Keratinocyte (primary cell): ENCODE results near the gene ASIC1. TPM values are rescaled to one million over a fixed set of nuclear protein-coding genes. Genes with fewer than 3 reads are reported as not detected.

Source experiments
- DNase-seq: peaks from one replicate; pipeline ENCODE4 v3.0.0-alpha.2; 2011; ENCODE audit warnings: low read depth, missing footprints, low spot score
- FAIRE-seq: peaks from 2 replicates; lab custom pipeline; 2011; peaks lifted over from hg19 to GRCh38; lab: Jason Lieb, UNC
- H2AFZ ChIP-seq: 2 replicates; pipeline ENCODE4 v1.6.0; 2012; ENCODE audit warnings: low read length, control low read depth, inconsistent platforms; ENCODE audit not compliant: control insufficient read depth
- H3K27ac ChIP-seq: 2 replicates; pipeline ENCODE4 v1.5.1; 2011; ENCODE audit warnings: low read length; ENCODE audit not compliant: control insufficient read depth, insufficient read depth
- H3K27me3 ChIP-seq: 3 replicates; pipeline ENCODE4 v1.6.0; 2011; ENCODE audit warnings: low read length; ENCODE audit not compliant: control insufficient read depth, insufficient read depth; ENCODE audit errors: extremely low read depth
- H3K36me3 ChIP-seq, 2 experiments: 2 replicates in 1 of 2; 3 replicates in 1 of 2; pipeline ENCODE4 v1.5.1; 2011; ENCODE audit warnings: low read length in 2 of 2, mild to moderate bottlenecking in 1 of 2; ENCODE audit not compliant: control insufficient read depth in 2 of 2, insufficient read depth in 2 of 2; ENCODE audit errors: extremely low read depth in 1 of 2
- H3K4me1 ChIP-seq: 3 replicates; pipeline ENCODE4 v1.5.1; 2011; ENCODE audit warnings: low read length; ENCODE audit not compliant: control insufficient read depth, insufficient read depth; ENCODE audit errors: extremely low read depth
- H3K4me2 ChIP-seq: 3 replicates; pipeline ENCODE4 v1.6.0; 2011; ENCODE audit warnings: low read depth, low read length; ENCODE audit not compliant: control insufficient read depth, insufficient read depth; ENCODE audit errors: extremely low read depth
- H3K4me3 ChIP-seq, 3 experiments: fragments of 200-600 bp in 1 of 3; sonication (generic) in 1 of 3; 2 replicates in 2 of 3; 3 replicates in 1 of 3; pipeline ENCODE4 v1.5.1; 2011 to 2016; ENCODE audit warnings: low read length in 3 of 3, mild to moderate bottlenecking in 3 of 3, control low read depth in 2 of 3, inconsistent platforms in 1 of 3, low read depth in 1 of 3, mixed read lengths in 1 of 3, mixed run types in 1 of 3, moderate library complexity in 1 of 3; ENCODE audit not compliant: control insufficient read depth in 2 of 3, insufficient read depth in 2 of 3; ENCODE audit errors: extremely low read depth in 1 of 3
- H3K79me2 ChIP-seq: 2 replicates; pipeline ENCODE4 v1.6.0; 2012; ENCODE audit warnings: low read length; ENCODE audit not compliant: control insufficient read depth, insufficient read depth
- H3K9ac ChIP-seq: 3 replicates; pipeline ENCODE4 v1.6.0; 2011; ENCODE audit warnings: low read length; ENCODE audit not compliant: control insufficient read depth, insufficient read depth; ENCODE audit errors: extremely low read depth
- H3K9me1 ChIP-seq: 3 replicates; pipeline ENCODE4 v1.6.0; 2011; ENCODE audit warnings: low read length; ENCODE audit not compliant: control insufficient read depth, insufficient read depth; ENCODE audit errors: extremely low read depth
- H3K9me3 ChIP-seq: 2 replicates; pipeline ENCODE4 v1.5.1; 2012; ENCODE audit warnings: low read depth, low read length; ENCODE audit not compliant: control insufficient read depth
- H4K20me1 ChIP-seq: 3 replicates; pipeline ENCODE4 v1.6.0; 2011; ENCODE audit warnings: low read length; ENCODE audit not compliant: control insufficient read depth, insufficient read depth; ENCODE audit errors: extremely low read depth
- CTCF ChIP-seq, 3 experiments: IDR thresholded peaks in 1 of 3; conservative IDR thresholded peaks in 1 of 3; optimal IDR thresholded peaks in 1 of 3; 2 replicates in 2 of 3; 3 replicates in 1 of 3; pipeline versions ENCODE3 to v1.5.1; 2011; ENCODE audit warnings: low read length in 3 of 3, mild to moderate bottlenecking in 3 of 3, moderate library complexity in 2 of 3, control low read depth in 1 of 3, inconsistent platforms in 1 of 3; ENCODE audit not compliant: insufficient read depth in 2 of 3; ENCODE audit errors: extremely low read depth in 1 of 3
- EZH2 ChIP-seq: IDR thresholded peaks from one replicate; pipeline ENCODE4 v1.6.1; 2012; ENCODE audit warnings: inconsistent platforms, mild to moderate bottlenecking, low read length, moderate library complexity
- dilution Hi-C: fragments of 300-500 bp; cut with MboI; formaldehyde crosslinking; loops from one replicate; pipeline ENCODE4 v1.7.0; 2020; ENCODE audit warnings: low sequenced_read_pairs; ENCODE audit not compliant: extremely low pct_ligation_motif_present
- polyA plus RNA-seq, 5 experiments: library from polyadenylated mRNA; depleted of rRNA in 3 of 5; stranded (reverse) in 3 of 5; stranded (forward) in 1 of 5; unstranded in 1 of 5; fragments of >200 nt; gene quantifications; 1 replicate in 1 of 5; 2 replicates in 3 of 5; 3 replicates in 1 of 5; pipeline versions ENCODE4 v1.2.1 to v1.2.3, GENCODE V29; 2011 to 2012; ENCODE audit warnings: missing spikeins in 2 of 5, low read depth in 1 of 5, low replicate concordance in 1 of 5

The ASIC1 gene
- polyA plus RNA-seq, 1 donor (not counting 4 experiments of a cell fraction or from before 2014, with no cell fraction given), result 5.7 TPM

- DNase-seq, result no peak
- no peaks in the 10 kb centered on the region for H4K20me1 ChIP-seq
- TF ChIP-seq EZH2 (no peak), CTCF (optimal IDR thresholded peaks at IDR 0.05 in 1 of 3, IDR thresholded peaks at IDR 0.05 in 1 of 3, conservative IDR thresholded peaks at IDR 0.05 in 1 of 3; ENCODE audit: extremely low read depth in 1 of 3, insufficient read depth in 2 of 3, low read length in 3 of 3) (no peak)
- no peaks in the 10 kb centered on the region for H3K79me2 ChIP-seq
- H3K36me3 ChIP-seq, result no peaks in the 10 kb centered on the region
- no peak overlapping the region for H3K27ac ChIP-seq
- H2AFZ ChIP-seq, result no peak overlapping the region
- H3K9ac ChIP-seq, result no peak overlapping the region
- FAIRE-seq, result no peak
- H3K4me3 ChIP-seq, result no peak overlapping the region
- dilution Hi-C loops, result loop anchor here (10.0 to 25.0 kb wide), 2 partner anchors 55 to 197 kb away; no protein-coding TSS in a partner anchor
- no peak overlapping the region for H3K4me2 ChIP-seq
- peaks cover 13% of the 10 kb centered on the region for H3K4me1 ChIP-seq
- no peaks in the 10 kb centered on the region for H3K9me1 ChIP-seq
- H3K27me3 ChIP-seq, result peaks cover 8% of the 10 kb centered on the region
- H3K9me3 ChIP-seq, result no peaks in the 10 kb centered on the region
These were observed 2.2 kb downstream of the ASIC1 start for GRCh38 chr12:50059440-50060119.

DNA sequence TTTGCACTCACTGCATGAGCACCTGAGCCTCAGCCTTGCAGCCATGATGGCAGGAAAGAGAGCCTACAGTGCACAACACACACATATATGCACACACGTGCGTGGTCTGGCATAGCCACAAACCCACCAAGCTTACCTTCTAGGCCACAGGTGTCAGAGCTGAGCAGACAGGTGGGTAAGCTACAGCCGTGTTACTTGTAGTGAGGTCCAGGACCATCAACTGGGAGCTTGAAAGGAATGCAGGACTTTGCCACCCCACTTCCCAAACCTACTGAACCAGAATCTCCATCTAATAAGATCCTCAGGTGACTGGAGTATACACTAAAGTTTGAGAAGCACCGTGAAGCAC, 2.7 kb downstream of the ASIC1 start:
- no peak for TF ChIP-seq EZH2
- TF ChIP-seq CTCF (optimal IDR thresholded peaks at IDR 0.05 in 1 of 3, IDR thresholded peaks at IDR 0.05 in 1 of 3, conservative IDR thresholded peaks at IDR 0.05 in 1 of 3; ENCODE audit: extremely low read depth in 1 of 3, insufficient read depth in 2 of 3, low read length in 3 of 3), result no peak
- dilution Hi-C loops, result loop anchor here (10.0 to 25.0 kb wide), 2 partner anchors 55 to 198 kb away; no protein-coding TSS in a partner anchor
- H3K9me1 ChIP-seq, result no peaks in the 10 kb centered on the region
- no peak overlapping the region for H3K4me2 ChIP-seq
- no peaks in the 10 kb centered on the region for H4K20me1 ChIP-seq
- H3K9ac ChIP-seq, result no peak overlapping the region
- H3K27ac ChIP-seq, result no peak overlapping the region
- no peaks in the 10 kb centered on the region for H3K36me3 ChIP-seq
- no peak overlapping the region for H2AFZ ChIP-seq
- H3K9me3 ChIP-seq, result no peaks in the 10 kb centered on the region
- H3K79me2 ChIP-seq, result no peaks in the 10 kb centered on the region
- H3K4me1 ChIP-seq, result peaks cover 13% of the 10 kb centered on the region
- peaks cover 8% of the 10 kb centered on the region for H3K27me3 ChIP-seq
- no peak for FAIRE-seq
- no peak for DNase-seq
- no peak overlapping the region for H3K4me3 ChIP-seq
